Epithelial cell of proximal tubule (primary cell): ENCODE measurements around the gene ADARB2. TPM values are rescaled to one million over a fixed set of nuclear protein-coding genes. Genes with fewer than 3 reads are reported as not detected.

Experiments
- DNase-seq: peaks from one replicate; pipeline ENCODE4 v3.0.0-alpha.2; 2011; ENCODE audit warnings: low read depth
- H3K4me3 ChIP-seq: 2 replicates; pipeline ENCODE4 v1.5.1; 2011; ENCODE audit warnings: low read depth, mild to moderate bottlenecking, low read length
- total RNA-seq: library from RNA; depleted of rRNA; stranded (reverse); fragments of >200 nt; gene quantifications from 2 replicates; pipeline ENCODE4 v1.2.3, GENCODE V29; 2015
- TF ChIP-seq, protein P1 (sequence below): conservative IDR thresholded peaks from 2 replicates; pipeline ENCODE4 v1.5.1; 2012; ENCODE audit warnings: low read depth, mild to moderate bottlenecking, low read length

ADARB2 gene
- total RNA-seq, 1 donor from 2014 or later = 0.63 TPM

DNA sequence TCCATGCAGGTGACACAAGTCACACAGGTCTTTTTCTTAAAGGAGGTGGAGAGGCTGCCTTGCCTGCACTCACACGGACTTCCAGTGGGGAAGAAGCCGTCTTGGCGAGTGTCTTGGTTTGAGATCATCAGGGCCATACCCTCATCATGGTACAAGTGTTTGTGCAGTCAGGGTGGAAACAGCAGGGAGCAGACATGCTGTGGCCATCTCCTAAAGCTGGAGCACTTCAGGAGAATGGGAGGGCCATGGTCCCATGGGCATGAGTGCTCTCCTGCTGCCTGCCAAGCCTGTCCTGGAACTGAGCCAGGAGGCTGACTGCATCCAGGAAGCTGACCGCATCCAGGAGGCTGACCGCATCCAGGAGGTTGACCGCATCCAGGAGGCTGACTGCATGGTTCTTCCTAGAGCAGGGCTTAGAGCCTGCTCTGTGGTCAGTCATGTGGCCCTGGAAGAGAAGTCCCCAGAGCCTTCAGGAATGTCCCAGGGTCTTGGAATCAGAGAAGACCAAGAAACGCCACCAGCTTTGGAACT, 98.4 kb downstream of the ADARB2 start:
- H3K4me3 ChIP-seq = no peak overlapping the region
- no peak for DNase-seq
- TF ChIP-seq, protein P1, sequence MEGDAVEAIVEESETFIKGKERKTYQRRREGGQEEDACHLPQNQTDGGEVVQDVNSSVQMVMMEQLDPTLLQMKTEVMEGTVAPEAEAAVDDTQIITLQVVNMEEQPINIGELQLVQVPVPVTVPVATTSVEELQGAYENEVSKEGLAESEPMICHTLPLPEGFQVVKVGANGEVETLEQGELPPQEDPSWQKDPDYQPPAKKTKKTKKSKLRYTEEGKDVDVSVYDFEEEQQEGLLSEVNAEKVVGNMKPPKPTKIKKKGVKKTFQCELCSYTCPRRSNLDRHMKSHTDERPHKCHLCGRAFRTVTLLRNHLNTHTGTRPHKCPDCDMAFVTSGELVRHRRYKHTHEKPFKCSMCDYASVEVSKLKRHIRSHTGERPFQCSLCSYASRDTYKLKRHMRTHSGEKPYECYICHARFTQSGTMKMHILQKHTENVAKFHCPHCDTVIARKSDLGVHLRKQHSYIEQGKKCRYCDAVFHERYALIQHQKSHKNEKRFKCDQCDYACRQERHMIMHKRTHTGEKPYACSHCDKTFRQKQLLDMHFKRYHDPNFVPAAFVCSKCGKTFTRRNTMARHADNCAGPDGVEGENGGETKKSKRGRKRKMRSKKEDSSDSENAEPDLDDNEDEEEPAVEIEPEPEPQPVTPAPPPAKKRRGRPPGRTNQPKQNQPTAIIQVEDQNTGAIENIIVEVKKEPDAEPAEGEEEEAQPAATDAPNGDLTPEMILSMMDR = no peak

GRCh38 chr10:1635340-1635739, 102.0 kb downstream of the ADARB2 start:
- TF ChIP-seq, protein P1 = no peak
- no peak for DNase-seq
- no peak overlapping the region for H3K4me3 ChIP-seq

GRCh38 chr10:1634239-1634638, 103.1 kb downstream of the ADARB2 start:
- TF ChIP-seq, protein P1 = no peak
- no peak overlapping the region for H3K4me3 ChIP-seq
- no peak for DNase-seq

GRCh38 chr10:1633783-1634182, 103.5 kb downstream of the ADARB2 start:
- TF ChIP-seq, protein P1 = no peak
- no peak overlapping the region for H3K4me3 ChIP-seq
- no peak for DNase-seq

- TF ChIP-seq, protein P1 = no peak
- no peak for DNase-seq
Measured at GRCh38 chr10:1632596-1632995, 104.7 kb downstream of the ADARB2 start.

DNA sequence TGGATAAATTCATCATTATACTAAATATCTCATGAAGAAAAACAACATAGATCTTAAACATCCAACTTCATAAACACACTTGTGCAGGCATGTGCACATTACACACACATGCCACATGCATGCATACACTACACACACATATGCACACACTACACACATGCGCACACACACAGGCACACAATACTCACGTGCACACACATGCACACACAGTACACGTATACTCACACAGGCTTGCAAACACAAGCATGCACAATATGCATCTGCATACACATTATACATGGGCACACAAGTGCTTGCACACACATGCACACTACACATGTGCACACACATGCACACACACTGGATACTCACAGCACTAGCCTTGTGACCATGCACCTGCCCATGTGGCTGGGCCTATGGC, 105.2 kb downstream of the ADARB2 start:
- DNase-seq = no peak
- H3K4me3 ChIP-seq = no peak overlapping the region
- TF ChIP-seq, protein P1 = no peak

More at GRCh38 chr10:1632596-1632995, 104.7 kb downstream of the ADARB2 start:
- H3K4me3 ChIP-seq = no peak overlapping the region

DNA sequence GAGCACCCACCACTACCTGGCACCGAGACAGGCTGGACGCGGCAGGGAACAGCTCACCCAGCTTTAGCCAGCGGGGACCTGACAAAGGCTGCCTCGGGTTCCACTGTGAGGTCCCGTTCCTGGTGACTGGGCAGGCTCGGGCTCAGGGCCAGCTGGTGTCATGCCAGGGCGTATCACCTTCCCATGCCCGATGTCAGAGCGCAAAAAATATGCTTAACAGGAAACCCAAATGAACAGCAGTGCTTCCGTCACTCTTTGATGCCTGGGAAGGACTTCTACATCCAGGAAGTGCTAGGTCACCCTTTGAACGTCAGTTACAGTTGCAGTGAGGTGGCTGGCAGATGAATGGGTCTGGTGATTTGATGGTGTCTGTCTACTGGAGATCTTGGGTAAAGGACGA, 106.0 kb downstream of the ADARB2 start:
- H3K4me3 ChIP-seq = no peak overlapping the region
- no peak for DNase-seq

More for the DNA sequence above, 106.0 kb downstream of the ADARB2 start:
- TF ChIP-seq, protein P1 = no peak
